CD4-positive, alpha-beta T cell treated with Interleukin-12 subunit alpha and Interleukin-12 subunit beta, for 1 hour (primary cell): ENCODE data around the gene SEC16A.

ENCODE experiments used
- DNase-seq: peaks from one replicate; pipeline ENCODE4 v3.0.0-alpha.2; 2020

The SEC16A gene

GRCh38 chr9:136519263-136520052 is 36.6 kb upstream of the SEC16A start:
- DNase-seq: no peak

- DNase-seq: no peak
These were observed 35.8 kb upstream of the SEC16A start for GRCh38 chr9:136518623-136519022.

DNA sequence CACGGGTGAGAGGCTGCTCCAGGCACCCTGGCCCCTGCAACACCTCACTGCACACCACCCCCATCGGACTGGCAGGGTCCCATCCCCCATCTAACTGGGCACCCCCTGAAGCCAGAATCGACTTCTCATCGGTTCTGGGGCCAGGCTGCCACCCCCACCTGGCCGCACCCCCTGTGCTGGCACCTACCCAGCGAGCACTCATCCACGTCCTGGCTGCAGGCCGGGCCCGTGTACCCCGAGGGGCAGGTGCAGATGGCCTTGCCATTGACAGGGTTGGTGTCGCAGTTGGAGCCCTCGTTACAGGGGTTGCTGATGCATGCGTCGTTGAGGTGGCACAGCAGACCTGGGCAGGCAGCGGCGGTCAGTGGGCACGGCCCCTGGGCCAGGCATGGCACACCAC is 35.1 kb upstream of the SEC16A start:
- DNase-seq: no peak

DNA sequence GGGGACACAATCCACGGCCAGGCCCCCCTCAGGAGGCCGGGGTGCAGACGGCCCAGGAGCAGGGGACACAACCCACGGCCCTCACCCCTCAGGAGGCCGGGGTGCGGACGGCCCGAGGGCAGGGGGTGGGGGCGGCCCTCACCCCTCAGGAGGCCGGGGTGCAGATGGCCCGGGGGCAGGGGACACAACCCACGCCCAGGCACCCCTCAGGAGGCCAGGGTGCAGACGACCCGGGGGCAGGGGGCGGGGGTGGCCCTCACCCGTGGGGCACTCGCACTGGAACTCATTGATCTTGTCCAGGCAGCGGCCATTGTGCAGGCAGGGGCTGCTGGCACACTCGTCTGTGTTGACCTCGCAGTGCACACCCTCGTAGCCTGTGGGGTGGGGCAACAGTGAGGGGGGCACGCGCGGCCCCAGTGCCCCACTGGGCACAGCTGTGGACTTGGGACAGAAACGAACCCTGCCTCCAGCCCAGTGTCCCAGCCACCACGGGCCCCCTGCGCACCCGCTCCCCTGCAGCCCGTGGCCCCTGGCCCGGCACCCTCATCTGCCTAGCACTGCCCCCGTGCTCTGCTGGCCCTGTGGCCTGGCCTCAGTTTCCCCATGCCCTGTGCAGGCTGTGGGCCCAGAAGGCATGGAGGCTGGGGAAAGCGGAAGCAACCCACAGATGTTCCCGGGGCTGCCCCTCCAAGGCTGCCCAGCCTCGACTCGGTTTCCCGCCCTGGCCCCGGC is 34.3 kb upstream of the SEC16A start:
- no peak for DNase-seq

DNA sequence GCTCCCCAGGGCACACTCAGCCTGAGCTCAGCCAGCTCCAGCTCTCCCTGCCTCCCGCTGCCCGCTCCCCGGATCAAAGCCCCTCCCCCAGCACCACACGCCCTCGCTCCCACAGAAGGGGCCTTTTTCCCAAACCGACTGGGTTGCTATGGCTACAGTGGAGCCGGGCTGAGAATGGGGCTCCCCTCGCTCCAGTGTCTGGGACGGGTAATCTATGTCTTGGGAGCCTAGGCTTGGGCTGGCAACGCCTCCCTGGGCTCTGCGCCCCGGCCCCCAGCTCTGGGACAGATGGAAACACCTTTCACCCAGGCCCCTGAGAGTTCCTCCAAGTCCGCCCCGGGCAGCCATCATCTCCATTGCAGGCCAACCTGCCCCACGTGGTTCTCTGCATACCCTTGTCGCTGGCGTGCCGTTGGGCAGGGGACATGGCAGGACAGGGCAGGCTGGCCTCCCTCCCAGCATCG is 33.4 kb upstream of the SEC16A start:
- DNase-seq: no peak

DNA sequence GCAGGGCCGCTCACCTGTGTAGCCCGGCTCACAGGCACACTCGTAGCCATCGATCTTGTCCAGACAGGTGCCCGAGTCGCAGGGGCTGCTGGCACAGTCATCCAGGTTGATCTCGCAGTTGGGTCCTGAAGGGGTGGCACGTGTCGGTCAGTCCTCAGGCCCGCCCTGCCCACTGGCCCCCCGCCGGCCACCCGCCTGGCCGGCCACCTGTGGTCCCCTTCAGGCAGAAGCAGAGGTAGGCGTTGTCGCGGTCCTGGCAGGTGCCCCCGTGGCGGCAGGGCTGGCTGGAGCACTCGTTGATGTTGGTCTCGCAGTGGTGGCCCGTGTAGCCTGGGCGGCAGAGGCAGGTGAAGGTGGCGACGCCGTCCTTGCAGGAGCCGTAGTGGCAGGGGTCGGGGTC is 32.4 kb upstream of the SEC16A start:
- no peak for DNase-seq

DNA sequence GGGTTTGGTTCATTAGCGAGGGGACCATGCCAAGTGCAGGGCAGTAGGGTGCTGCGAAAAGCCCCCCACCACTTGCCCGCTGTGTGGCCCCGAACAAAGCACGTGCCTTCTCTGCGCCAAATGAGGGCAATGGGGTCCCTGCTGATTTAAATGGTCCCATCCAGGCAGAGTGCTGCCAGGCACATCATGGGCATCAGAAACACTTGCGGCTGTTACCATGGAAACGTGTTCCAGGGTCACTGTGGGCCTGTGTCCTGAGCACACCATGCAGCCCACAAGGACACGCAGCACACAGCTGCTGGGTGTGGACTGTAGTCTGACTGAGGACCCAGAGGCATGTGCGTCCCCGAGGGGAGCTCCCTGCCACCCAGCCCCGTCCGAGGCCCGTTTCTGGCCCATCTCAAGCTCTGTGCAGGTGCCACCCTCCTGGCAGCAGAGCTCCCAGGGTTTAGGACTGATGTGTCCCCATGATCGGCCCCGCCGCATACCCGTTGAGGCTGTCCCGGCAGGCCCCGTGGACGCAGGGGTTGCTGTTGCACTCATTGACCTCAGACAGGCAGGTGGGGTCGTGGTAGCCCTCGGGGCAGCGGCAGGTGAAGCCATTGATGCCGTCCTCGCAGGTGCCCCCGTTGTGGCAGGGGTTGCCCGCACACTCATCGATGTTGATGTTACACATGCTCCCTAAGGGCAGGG is 31.3 kb upstream of the SEC16A start:
- no peak for DNase-seq

GRCh38 chr9:136513191-136513590 is 30.4 kb upstream of the SEC16A start:
- no peak for DNase-seq

DNA sequence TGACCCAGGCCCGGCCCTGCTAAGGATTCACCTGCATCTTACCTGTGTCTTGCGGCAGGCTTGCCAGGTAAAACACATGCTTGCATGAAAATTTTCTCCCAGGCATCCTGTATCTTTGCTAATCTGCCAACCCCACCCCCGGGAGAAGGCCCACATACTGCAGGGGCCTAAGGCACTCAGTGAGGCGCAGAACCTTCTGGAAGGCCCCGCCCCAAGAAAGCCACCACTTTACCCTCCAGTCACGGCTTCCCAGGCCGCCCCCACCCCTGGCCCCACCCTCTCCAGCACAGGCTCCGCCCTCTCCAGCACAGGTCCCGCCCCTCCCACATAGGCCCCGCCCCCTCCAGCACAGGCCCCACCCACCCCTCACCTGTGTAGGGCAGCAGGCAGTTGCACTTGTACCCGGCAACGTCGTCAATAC is 29.8 kb upstream of the SEC16A start:
- peak; percentile 38 for DNase-seq

- no peak for DNase-seq
These were observed 29.1 kb upstream of the SEC16A start for GRCh38 chr9:136511670-136512592.

DNA sequence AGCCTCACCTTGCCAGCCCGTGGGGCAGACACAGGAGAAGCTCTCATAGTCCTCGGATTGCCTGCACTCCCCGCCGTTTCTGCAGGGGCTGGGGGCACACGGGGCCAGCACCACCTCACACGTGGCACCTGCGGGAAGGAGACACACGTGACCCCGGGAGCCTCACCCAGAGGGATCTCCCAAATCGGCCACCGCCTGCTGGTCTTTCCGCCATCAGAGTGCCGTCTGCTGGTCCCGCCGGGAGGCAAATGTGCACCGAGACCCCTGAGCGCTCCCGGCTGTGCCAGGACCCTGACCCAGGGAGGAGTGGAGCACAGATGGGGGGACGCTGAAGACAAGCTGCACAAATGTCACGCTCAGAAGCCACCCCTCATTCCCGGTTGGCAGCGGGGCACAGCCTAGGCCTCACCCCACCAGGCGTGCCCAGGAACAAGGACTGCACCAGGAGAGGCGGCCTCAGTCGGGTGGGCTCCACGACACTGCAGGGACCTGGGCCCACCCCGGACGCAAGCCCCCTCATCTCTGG is 28.4 kb upstream of the SEC16A start:
- DNase-seq: no peak

- DNase-seq: no peak
These were observed 27.7 kb upstream of the SEC16A start for GRCh38 chr9:136510561-136510960.

- DNase-seq: no peak
These were observed 26.7 kb upstream of the SEC16A start for GRCh38 chr9:136509549-136509948.

DNA sequence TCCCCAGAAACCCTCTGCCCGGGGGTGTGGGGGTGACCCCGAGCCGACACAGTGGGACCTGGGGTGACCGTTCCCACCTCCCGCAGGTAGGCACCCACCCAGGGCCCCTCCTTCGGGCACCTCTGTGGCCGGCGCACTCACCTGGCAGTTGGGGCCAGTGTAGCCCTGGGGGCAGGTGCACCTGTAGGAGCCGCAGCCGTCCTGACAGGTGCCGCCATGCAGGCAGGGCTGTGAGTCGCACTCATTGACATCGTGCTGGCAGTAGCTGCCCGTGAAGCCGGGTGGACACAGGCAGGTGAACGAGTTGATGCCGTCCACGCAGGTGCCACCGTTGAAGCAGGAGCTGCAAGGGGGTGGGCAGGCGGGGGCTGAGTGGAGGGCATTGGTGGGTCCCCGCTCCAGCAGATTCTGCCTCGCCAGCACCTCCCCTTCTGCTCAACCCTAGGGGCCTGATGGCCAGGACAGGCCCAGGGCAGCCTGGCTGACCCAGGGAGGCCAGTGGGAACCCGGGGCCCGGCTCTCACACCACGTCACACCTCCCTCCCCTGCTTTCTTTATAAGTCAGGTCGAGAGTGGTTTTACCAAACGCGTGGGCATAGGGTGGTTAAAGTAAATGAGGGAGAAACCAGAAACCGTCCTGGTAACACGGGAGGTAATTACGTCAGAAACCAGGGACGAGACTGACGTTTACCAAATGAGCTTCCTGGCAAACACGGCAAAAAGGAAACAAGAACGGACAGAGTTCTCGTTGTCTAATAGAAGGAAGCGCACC is 26.1 kb upstream of the SEC16A start:
- no peak for DNase-seq

GRCh38 chr9:136507992-136508375 is 25.1 kb upstream of the SEC16A start:
- DNase-seq: no peak

DNA sequence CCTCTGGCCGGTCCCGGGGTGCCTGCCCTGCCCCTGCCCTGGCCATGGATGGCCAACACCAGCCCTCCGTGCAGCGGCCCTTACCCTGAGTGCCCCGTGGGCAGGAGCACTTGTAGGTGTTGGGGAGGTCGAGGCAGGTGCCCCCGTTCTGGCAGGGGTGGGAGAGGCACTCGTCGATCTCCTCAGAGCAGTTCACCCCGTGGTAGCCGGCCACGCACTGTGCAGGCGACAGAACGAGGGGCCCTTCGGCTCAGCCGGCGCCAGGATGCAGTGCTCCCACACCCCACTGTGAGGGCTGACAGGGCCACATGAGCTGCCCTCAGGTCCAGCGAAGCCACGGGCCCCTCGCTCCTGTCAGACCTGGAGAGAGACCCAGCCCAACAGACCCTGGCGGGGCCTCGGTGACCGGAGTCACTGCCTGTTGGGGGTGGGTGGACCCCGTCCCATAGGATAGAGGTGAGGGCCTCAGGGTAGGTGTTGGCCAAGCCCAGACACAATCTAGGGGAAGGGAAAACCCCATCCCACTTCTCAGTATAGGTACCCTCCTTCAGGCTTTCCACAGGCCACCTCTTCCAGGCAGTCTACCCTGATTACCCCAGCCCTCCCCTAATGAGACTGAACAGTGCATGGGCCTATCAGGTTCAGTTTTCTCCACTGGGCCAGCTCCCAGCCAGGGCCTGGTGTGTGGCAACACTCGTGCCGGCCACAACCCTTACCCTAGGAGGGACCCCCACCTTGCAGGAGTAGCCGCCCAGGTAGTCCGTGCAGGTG is 24.6 kb upstream of the SEC16A start:
- DNase-seq: no peak

DNA sequence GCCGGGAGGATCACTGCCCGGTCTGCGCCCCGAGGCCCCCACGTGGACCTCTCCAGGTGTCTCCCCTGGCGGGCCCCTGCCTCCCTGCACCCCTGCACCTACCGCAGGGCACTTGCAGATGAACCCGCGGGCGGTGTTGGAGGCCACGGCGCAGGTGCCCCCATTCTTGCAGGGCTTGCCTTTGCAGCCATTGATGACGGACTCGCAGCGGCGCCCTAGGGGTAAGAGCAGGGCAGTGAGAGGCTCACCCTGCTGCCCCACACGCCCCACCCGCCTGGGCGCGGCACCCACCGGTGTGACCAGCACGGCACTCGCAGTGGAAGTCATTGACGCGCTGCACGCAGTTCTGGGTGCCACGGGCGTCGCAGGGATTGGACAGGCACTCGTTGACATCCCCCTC is 23.6 kb upstream of the SEC16A start:
- no peak for DNase-seq

GRCh38 chr9:136505406-136506403 is 22.9 kb upstream of the SEC16A start:
- DNase-seq: no peak
